ENCODE results near the gene ZNF280B.

Gene ZNF280B

DNA sequence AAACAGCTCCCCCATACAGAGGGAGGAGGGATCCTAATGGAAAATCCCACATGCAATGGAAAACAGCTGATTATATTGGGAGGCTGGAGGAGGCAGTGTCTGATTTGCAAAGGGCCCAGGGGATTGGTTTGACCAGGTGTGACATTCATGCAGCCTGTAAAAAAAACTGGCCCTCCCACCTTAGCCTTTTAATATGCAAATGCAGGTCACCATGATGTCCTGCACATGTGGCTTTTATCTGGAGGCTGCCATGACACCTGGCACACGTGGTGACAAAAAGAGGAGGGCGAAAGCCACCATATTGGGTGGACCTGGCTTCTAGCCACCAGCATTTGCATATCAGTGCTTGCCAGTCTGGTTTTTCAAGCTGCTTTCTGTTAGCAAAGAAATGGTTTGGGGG, 48.5 kb downstream of the ZNF280B start:
- TF ChIP-seq, protein P1, sequence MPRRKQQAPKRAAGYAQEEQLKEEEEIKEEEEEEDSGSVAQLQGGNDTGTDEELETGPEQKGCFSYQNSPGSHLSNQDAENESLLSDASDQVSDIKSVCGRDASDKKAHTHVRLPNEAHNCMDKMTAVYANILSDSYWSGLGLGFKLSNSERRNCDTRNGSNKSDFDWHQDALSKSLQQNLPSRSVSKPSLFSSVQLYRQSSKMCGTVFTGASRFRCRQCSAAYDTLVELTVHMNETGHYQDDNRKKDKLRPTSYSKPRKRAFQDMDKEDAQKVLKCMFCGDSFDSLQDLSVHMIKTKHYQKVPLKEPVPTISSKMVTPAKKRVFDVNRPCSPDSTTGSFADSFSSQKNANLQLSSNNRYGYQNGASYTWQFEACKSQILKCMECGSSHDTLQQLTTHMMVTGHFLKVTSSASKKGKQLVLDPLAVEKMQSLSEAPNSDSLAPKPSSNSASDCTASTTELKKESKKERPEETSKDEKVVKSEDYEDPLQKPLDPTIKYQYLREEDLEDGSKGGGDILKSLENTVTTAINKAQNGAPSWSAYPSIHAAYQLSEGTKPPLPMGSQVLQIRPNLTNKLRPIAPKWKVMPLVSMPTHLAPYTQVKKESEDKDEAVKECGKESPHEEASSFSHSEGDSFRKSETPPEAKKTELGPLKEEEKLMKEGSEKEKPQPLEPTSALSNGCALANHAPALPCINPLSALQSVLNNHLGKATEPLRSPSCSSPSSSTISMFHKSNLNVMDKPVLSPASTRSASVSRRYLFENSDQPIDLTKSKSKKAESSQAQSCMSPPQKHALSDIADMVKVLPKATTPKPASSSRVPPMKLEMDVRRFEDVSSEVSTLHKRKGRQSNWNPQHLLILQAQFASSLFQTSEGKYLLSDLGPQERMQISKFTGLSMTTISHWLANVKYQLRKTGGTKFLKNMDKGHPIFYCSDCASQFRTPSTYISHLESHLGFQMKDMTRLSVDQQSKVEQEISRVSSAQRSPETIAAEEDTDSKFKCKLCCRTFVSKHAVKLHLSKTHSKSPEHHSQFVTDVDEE (CRISPR knock-in tag; IDR thresholded peaks at IDR 0.05), result no peak
- no peak for TF ChIP-seq ISL1 (CRISPR knock-in tag; IDR thresholded peaks at IDR 0.05)
- TF ChIP-seq, protein P2, sequence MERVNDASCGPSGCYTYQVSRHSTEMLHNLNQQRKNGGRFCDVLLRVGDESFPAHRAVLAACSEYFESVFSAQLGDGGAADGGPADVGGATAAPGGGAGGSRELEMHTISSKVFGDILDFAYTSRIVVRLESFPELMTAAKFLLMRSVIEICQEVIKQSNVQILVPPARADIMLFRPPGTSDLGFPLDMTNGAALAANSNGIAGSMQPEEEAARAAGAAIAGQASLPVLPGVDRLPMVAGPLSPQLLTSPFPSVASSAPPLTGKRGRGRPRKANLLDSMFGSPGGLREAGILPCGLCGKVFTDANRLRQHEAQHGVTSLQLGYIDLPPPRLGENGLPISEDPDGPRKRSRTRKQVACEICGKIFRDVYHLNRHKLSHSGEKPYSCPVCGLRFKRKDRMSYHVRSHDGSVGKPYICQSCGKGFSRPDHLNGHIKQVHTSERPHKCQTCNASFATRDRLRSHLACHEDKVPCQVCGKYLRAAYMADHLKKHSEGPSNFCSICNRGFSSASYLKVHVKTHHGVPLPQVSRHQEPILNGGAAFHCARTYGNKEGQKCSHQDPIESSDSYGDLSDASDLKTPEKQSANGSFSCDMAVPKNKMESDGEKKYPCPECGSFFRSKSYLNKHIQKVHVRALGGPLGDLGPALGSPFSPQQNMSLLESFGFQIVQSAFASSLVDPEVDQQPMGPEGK (CRISPR knock-in tag; IDR thresholded peaks at IDR 0.05; ENCODE audit: borderline replicate concordance), result no peak
- TF ChIP-seq ESRRG (CRISPR knock-in tag; IDR thresholded peaks at IDR 0.05), result no peak
- TF ChIP-seq PPARA (CRISPR knock-in tag; IDR thresholded peaks at IDR 0.05; ENCODE audit: borderline replicate concordance), result no peak
- no peak for TF ChIP-seq ZNF565 (CRISPR knock-in tag; conservative IDR thresholded peaks at IDR 0.05; ENCODE audit: low read depth)
- no peak for TF ChIP-seq ARNTL (CRISPR knock-in tag; IDR thresholded peaks at IDR 0.05; ENCODE audit: borderline replicate concordance, low read depth)
- TF ChIP-seq CSDC2 (CRISPR knock-in tag; IDR thresholded peaks at IDR 0.05), result no peak
- TF ChIP-seq, protein P3, sequence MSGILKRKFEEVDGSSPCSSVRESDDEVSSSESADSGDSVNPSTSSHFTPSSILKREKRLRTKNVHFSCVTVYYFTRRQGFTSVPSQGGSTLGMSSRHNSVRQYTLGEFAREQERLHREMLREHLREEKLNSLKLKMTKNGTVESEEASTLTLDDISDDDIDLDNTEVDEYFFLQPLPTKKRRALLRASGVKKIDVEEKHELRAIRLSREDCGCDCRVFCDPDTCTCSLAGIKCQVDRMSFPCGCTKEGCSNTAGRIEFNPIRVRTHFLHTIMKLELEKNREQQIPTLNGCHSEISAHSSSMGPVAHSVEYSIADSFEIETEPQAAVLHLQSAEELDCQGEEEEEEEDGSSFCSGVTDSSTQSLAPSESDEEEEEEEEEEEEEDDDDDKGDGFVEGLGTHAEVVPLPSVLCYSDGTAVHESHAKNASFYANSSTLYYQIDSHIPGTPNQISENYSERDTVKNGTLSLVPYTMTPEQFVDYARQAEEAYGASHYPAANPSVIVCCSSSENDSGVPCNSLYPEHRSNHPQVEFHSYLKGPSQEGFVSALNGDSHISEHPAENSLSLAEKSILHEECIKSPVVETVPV (CRISPR knock-in tag; IDR thresholded peaks at IDR 0.05), result no peak
- TF ChIP-seq ZNF8 (CRISPR knock-in tag; IDR thresholded peaks at IDR 0.05), result no peak
- TF ChIP-seq, protein P4, sequence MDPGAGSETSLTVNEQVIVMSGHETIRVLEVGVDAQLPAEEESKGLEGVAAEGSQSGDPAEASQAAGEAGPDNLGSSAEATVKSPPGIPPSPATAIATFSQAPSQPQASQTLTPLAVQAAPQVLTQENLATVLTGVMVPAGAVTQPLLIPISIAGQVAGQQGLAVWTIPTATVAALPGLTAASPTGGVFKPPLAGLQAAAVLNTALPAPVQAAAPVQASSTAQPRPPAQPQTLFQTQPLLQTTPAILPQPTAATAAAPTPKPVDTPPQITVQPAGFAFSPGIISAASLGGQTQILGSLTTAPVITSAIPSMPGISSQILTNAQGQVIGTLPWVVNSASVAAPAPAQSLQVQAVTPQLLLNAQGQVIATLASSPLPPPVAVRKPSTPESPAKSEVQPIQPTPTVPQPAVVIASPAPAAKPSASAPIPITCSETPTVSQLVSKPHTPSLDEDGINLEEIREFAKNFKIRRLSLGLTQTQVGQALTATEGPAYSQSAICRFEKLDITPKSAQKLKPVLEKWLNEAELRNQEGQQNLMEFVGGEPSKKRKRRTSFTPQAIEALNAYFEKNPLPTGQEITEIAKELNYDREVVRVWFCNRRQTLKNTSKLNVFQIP (CRISPR knock-in tag; IDR thresholded peaks at IDR 0.05; ENCODE audit: borderline replicate concordance, low read depth), result no peak
- TF ChIP-seq ZNF70 (CRISPR knock-in tag; IDR thresholded peaks at IDR 0.05), result no peak
- no peak for TF ChIP-seq ZFP30 (CRISPR knock-in tag; IDR thresholded peaks at IDR 0.05)
- no peak for TF ChIP-seq GLIS3 (CRISPR knock-in tag; IDR thresholded peaks at IDR 0.05)
- TF ChIP-seq TOX (CRISPR knock-in tag; IDR thresholded peaks at IDR 0.05; ENCODE audit: borderline replicate concordance), result no peak
- TF ChIP-seq, protein P5, sequence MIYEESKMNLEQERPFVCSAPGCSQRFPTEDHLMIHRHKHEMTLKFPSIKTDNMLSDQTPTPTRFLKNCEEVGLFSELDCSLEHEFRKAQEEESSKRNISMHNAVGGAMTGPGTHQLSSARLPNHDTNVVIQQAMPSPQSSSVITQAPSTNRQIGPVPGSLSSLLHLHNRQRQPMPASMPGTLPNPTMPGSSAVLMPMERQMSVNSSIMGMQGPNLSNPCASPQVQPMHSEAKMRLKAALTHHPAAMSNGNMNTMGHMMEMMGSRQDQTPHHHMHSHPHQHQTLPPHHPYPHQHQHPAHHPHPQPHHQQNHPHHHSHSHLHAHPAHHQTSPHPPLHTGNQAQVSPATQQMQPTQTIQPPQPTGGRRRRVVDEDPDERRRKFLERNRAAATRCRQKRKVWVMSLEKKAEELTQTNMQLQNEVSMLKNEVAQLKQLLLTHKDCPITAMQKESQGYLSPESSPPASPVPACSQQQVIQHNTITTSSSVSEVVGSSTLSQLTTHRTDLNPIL (CRISPR knock-in tag; IDR thresholded peaks at IDR 0.05; ENCODE audit: low read depth), result no peak
- no peak for ATAC-seq

DNA sequence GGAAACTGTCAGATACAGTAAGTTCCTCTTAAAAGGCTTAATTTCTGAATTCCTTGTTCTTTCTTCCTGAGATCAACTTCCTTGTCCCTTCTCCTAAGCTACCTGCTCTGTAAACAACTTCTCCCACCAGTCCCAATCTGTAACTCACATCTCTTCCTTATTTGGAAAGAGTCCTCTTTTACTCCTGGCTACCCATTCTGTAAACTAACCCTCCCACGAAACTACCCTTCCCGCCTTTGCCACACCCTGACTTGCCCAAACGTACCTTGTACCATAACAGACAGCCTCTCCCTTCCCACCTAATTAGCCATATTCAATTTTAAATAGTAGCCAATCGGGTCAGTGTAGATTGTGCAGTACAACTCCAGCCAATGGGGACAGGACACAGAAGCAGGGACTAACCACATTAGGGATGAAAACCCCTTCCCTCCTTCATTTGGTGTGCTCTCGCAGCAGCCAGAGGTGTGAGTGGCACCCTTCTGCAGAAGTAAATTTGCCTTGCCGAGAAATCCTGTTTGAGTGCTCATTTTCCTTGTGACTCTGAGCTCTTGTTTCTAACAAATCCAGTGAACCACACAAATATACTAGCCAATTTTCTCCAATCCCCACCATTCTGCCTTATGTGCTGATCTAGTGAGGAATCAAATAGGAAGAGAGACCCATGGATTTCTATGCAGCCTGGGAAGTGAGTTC, 49.5 kb downstream of the ZNF280B start:
- TF ChIP-seq, protein P5 (CRISPR knock-in tag; IDR thresholded peaks at IDR 0.05; ENCODE audit: low read depth), result no peak
- TF ChIP-seq, protein P3 (CRISPR knock-in tag; IDR thresholded peaks at IDR 0.05), result no peak
- TF ChIP-seq ISL1 (CRISPR knock-in tag; IDR thresholded peaks at IDR 0.05) (no peak), RARB (CRISPR knock-in tag; IDR thresholded peaks at IDR 0.05) (no peak), CSDC2 (CRISPR knock-in tag; IDR thresholded peaks at IDR 0.05) (no peak), BACH2 (CRISPR knock-in tag; IDR thresholded peaks at IDR 0.05; ENCODE audit: borderline replicate concordance) (no peak), TCF4 (CRISPR knock-in tag; IDR thresholded peaks at IDR 0.05; ENCODE audit: borderline replicate concordance) (no peak), ZNF8 (CRISPR knock-in tag; IDR thresholded peaks at IDR 0.05) (no peak), ZFP3 (CRISPR knock-in tag; IDR thresholded peaks at IDR 0.05) (no peak), ARNTL (CRISPR knock-in tag; IDR thresholded peaks at IDR 0.05; ENCODE audit: borderline replicate concordance, low read depth) (no peak), GLIS3 (CRISPR knock-in tag; IDR thresholded peaks at IDR 0.05) (no peak), OSR1 (CRISPR knock-in tag; IDR thresholded peaks at IDR 0.05) (no peak), ZNF565 (CRISPR knock-in tag; conservative IDR thresholded peaks at IDR 0.05; ENCODE audit: low read depth) (no peak), PPARA (CRISPR knock-in tag; IDR thresholded peaks at IDR 0.05; ENCODE audit: borderline replicate concordance) (no peak), ZFP30 (CRISPR knock-in tag; IDR thresholded peaks at IDR 0.05) (no peak), SNAI2 (CRISPR knock-in tag; IDR thresholded peaks at IDR 0.05) (no peak), TOX (CRISPR knock-in tag; IDR thresholded peaks at IDR 0.05; ENCODE audit: borderline replicate concordance) (no peak)
- TF ChIP-seq, protein P1 (CRISPR knock-in tag; IDR thresholded peaks at IDR 0.05), result no peak
- no peak for ATAC-seq
